Fibroblast of lung (primary cell): ENCODE results near the gene STK32C. TPM values are rescaled to one million over a fixed set of nuclear protein-coding genes. Genes with fewer than 3 reads are reported as not detected.

Source experiments
- DNase-seq, 2 donors: peaks; one replicate each; pipeline versions ENCODE4 v3.0.0 to v3.0.0-alpha.2; 2010; ENCODE audit warnings: low read depth in 2 of 2
- H2AFZ ChIP-seq: 2 replicates; pipeline ENCODE4 v1.5.1; 2012; ENCODE audit warnings: low read length, control low read depth, inconsistent platforms
- H3K27ac ChIP-seq: 2 replicates; pipeline ENCODE4 v1.5.1; 2011; ENCODE audit warnings: low read length, control low read depth; ENCODE audit not compliant: insufficient read depth
- H3K27me3 ChIP-seq: 2 replicates; pipeline ENCODE4 v1.5.1; 2011; ENCODE audit warnings: mild to moderate bottlenecking, low read length; ENCODE audit not compliant: control insufficient read depth, insufficient read depth
- H3K36me3 ChIP-seq: 2 replicates; pipeline ENCODE4 v1.5.1; 2011; ENCODE audit warnings: low read length; ENCODE audit not compliant: control insufficient read depth, insufficient read depth
- H3K4me1 ChIP-seq: 2 replicates; pipeline ENCODE4 v1.5.1; 2011; ENCODE audit warnings: low read length; ENCODE audit not compliant: control insufficient read depth, insufficient read depth; ENCODE audit errors: extremely low read depth
- H3K4me2 ChIP-seq: 2 replicates; pipeline ENCODE4 v1.5.1; 2011; ENCODE audit warnings: low read length, control low read depth; ENCODE audit not compliant: insufficient read depth; ENCODE audit errors: extremely low read depth
- H3K4me3 ChIP-seq, 4 experiments: fragments of 200-600 bp in 1 of 4; sonication (generic) in 1 of 4; replicated peaks in 1 of 4; 2 replicates each; pipeline ENCODE4 v1.5.1; 2011 to 2016; ENCODE audit warnings: low read length in 4 of 4, low read depth in 3 of 4, mild to moderate bottlenecking in 3 of 4, control low read depth in 2 of 4, inconsistent platforms in 1 of 4, mixed read lengths in 1 of 4; ENCODE audit not compliant: insufficient read depth in 1 of 4; ENCODE audit errors: control extremely low read depth in 1 of 4
- H3K79me2 ChIP-seq: 2 replicates; pipeline ENCODE4 v1.5.1; 2012; ENCODE audit warnings: mild to moderate bottlenecking, low read length, inconsistent platforms; ENCODE audit not compliant: control insufficient read depth, insufficient read depth
- H3K9ac ChIP-seq: 2 replicates; pipeline ENCODE4 v1.5.1; 2011; ENCODE audit warnings: mild to moderate bottlenecking, low read length, control low read depth; ENCODE audit not compliant: insufficient read depth
- H3K9me3 ChIP-seq: 2 replicates; pipeline ENCODE4 v1.5.1; 2012; ENCODE audit warnings: low read depth, low read length; ENCODE audit not compliant: control insufficient read depth, insufficient read depth
- H4K20me1 ChIP-seq: 2 replicates; pipeline ENCODE4 v1.5.1; 2011; ENCODE audit warnings: low read length; ENCODE audit not compliant: control insufficient read depth, insufficient read depth; ENCODE audit errors: extremely low read depth
- CTCF ChIP-seq, 2 donors: IDR thresholded peaks in 1 of 2; conservative IDR thresholded peaks in 1 of 2; 1 replicate in 1 of 2; 2 replicates in 1 of 2; pipeline ENCODE4 v1.5.1; 2011 to 2012; ENCODE audit warnings: low read length in 2 of 2, control low read depth in 1 of 2, inconsistent platforms in 1 of 2, low read depth in 1 of 2, mild to moderate bottlenecking in 1 of 2
- EZH2 ChIP-seq: IDR thresholded peaks from 2 replicates; pipeline ENCODE4 v1.5.1; 2012; ENCODE audit warnings: low read length, control low read depth, mild to moderate bottlenecking; ENCODE audit errors: missing control alignments
- polyA plus RNA-seq, 2 donors: library from polyadenylated mRNA; depleted of rRNA in 1 of 2; stranded (reverse) in 1 of 2; unstranded in 1 of 2; fragments of >200 nt; gene quantifications; 2 replicates each; pipeline ENCODE4 v1.2.1, GENCODE V29; 2011 to 2012; ENCODE audit warnings: missing spikeins in 1 of 2
- total RNA-seq: library from RNA; depleted of rRNA; stranded (reverse); fragments of >200 nt; gene quantifications from 2 replicates; pipeline ENCODE4 v1.2.1, GENCODE V29; 2014

STK32C gene
- total and polyA plus RNA-seq, 2 donors (not counting 1 experiment from before 2014, with no cell fraction given): 4.4 to 21.5 TPM

DNA sequence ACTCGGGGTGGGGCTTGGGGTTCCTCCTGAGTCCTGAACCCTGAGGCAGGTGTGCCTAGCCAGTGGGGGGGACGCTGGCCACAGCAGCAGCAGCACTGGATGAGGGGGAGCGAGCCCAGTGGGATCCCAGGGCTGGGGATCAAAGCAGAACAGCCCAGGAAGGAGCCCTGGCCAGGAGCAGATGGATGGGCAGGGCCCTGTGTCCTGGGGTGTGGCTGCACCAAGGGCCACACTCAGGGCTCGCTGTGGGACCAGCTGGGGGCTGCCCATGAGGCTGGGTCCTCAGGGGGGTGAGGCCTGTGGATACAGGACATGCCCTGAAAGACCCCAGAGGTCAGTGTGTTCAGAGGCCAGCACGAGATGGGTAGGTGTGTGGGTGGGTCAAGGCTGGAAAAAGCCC is 50.9 kb downstream of the STK32C start:
- Histone ChIP-seq H3K27me3 (no peaks in the 10 kb centered on the region), H3K79me2 (no peaks in the 10 kb centered on the region), H3K9ac (no peak overlapping the region), H2AFZ (no peak overlapping the region), H3K4me1 (no peaks in the 10 kb centered on the region), H3K4me2 (no peak overlapping the region), H4K20me1 (no peaks in the 10 kb centered on the region), H3K27ac (no peak overlapping the region), H3K4me3 (no peak overlapping the region), H3K9me3 (no peaks in the 10 kb centered on the region), H3K36me3 (no peaks in the 10 kb centered on the region)
- no peak for DNase-seq
- no peak for TF ChIP-seq EZH2
- no peak for TF ChIP-seq CTCF (conservative IDR thresholded peaks at IDR 0.05 in 1 of 2, IDR thresholded peaks at IDR 0.05 in 1 of 2; ENCODE audit: low read depth in 1 of 2, low read length in 2 of 2)

DNA sequence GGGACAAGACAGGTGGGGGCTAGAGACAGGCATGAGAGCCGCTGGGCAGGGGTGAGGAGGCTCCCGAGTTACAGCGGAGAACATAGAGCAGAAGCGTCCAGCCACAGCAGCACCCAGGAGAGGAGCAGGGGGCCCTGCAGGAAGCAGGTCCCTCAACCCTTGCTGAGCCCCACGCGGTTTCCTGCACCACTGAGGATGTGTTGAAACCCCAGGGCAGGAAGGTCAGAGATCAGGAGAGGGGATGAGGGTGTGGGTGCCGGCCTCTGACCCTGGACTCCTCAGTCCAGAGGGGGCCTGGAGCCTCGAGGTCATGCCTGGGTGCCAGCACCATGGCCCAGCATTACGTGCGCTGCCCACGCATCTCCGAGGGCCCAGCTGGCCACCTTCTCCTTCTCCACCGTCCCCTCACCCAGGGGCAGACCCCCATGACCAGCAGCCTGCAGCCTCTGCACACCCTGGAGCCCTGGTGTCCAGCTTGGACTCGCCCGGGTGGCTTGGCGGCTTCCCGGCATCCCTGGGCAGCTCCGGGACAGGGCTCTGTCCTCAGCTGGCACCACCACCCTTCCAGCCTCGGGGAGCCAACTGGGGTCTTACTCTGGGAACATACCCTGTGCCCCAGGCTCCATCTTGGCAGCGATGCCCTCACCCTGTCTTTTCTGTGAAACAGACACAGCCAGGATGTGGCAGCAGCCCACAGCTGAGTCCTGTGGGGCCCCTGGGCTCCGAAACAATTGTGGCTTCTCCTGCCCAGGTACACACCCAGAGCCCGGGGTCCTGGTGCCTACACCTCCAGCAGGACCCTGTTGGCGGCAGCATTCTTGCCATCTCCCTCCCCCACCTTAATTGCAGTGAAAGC is 52.0 kb downstream of the STK32C start:
- DNase-seq: no peak
- Histone ChIP-seq H4K20me1 (no peaks in the 10 kb centered on the region), H3K4me3 (no peak overlapping the region), H3K79me2 (no peaks in the 10 kb centered on the region), H2AFZ (no peak overlapping the region), H3K9ac (no peak overlapping the region), H3K36me3 (no peaks in the 10 kb centered on the region), H3K4me1 (no peaks in the 10 kb centered on the region), H3K4me2 (no peak overlapping the region), H3K27ac (no peak overlapping the region), H3K27me3 (no peaks in the 10 kb centered on the region), H3K9me3 (no peaks in the 10 kb centered on the region)
- TF ChIP-seq EZH2 (no peak), CTCF (conservative IDR thresholded peaks at IDR 0.05 in 1 of 2, IDR thresholded peaks at IDR 0.05 in 1 of 2; ENCODE audit: low read depth in 1 of 2, low read length in 2 of 2) (no peak)

GRCh38 chr10:132254841-132255240 is 52.9 kb downstream of the STK32C start:
- no peak for TF ChIP-seq CTCF (conservative IDR thresholded peaks at IDR 0.05 in 1 of 2, IDR thresholded peaks at IDR 0.05 in 1 of 2; ENCODE audit: low read depth in 1 of 2, low read length in 2 of 2)
- TF ChIP-seq EZH2: no peak
- no peak for DNase-seq
- H3K4me3 ChIP-seq: no peak overlapping the region

More at GRCh38 chr10:132254841-132255240, 52.9 kb downstream of the STK32C start:
- no peaks in the 10 kb centered on the region for H3K36me3 ChIP-seq
- no peaks in the 10 kb centered on the region for H3K4me1 ChIP-seq
- no peak overlapping the region for H3K9ac ChIP-seq
- H3K4me2 ChIP-seq: no peak overlapping the region
- no peaks in the 10 kb centered on the region for H3K79me2 ChIP-seq
- no peaks in the 10 kb centered on the region for H3K27me3 ChIP-seq
- no peaks in the 10 kb centered on the region for H4K20me1 ChIP-seq
- no peak overlapping the region for H3K27ac ChIP-seq
- H3K9me3 ChIP-seq: no peaks in the 10 kb centered on the region
- H2AFZ ChIP-seq: no peak overlapping the region
